Neutrophil (primary cell): Measurements from ENCODE around the gene CAPZA1.

ENCODE experiments used
- H3K27ac ChIP-seq: fragments of 200-600 bp; sonication (generic); 2 replicates; pipeline ENCODE4 v1.5.1; 2016; ENCODE audit warnings: mild to moderate bottlenecking, moderate library complexity
- H3K27me3 ChIP-seq: fragments of 200-600 bp; sonication (generic); 2 replicates; pipeline ENCODE4 v1.6.0; 2016; ENCODE audit warnings: mild to moderate bottlenecking
- H3K36me3 ChIP-seq: fragments of 200-600 bp; sonication (generic); 2 replicates; pipeline ENCODE4 v1.5.1; 2017
- H3K4me1 ChIP-seq, 2 experiments: fragments of 200-600 bp in 1 of 2; sonication (generic) in 1 of 2; 1 replicate in 1 of 2; 2 replicates in 1 of 2; pipeline versions ENCODE4 v1.5.1 to v1.6.1; 2013 to 2016; ENCODE audit warnings: low read depth in 1 of 2, low read length in 1 of 2, mild to moderate bottlenecking in 1 of 2, moderate library complexity in 1 of 2; ENCODE audit not compliant: control insufficient read depth in 1 of 2, insufficient read depth in 1 of 2
- H3K4me3 ChIP-seq, 2 experiments: fragments of 200-600 bp in 1 of 2; sonication (generic) in 1 of 2; 1 replicate in 1 of 2; 2 replicates in 1 of 2; pipeline ENCODE4 v1.5.1; 2013 to 2016; ENCODE audit warnings: low read depth in 1 of 2, low read length in 1 of 2, mild to moderate bottlenecking in 1 of 2, moderate library complexity in 1 of 2
- H3K9me3 ChIP-seq: fragments of 200-600 bp; sonication (generic); 2 replicates; pipeline ENCODE4 v1.5.1; 2016
- TF ChIP-seq, protein P1 (sequence below): fragments of 200-600 bp; sonication (generic); IDR thresholded peaks from 2 replicates; pipeline ENCODE4 v1.5.1; 2016; ENCODE audit warnings: antibody characterized with exemption

CAPZA1 gene

GRCh38 chr1:112702067-112702395 is 82.4 kb downstream of the CAPZA1 start:
- TF ChIP-seq, protein P1, sequence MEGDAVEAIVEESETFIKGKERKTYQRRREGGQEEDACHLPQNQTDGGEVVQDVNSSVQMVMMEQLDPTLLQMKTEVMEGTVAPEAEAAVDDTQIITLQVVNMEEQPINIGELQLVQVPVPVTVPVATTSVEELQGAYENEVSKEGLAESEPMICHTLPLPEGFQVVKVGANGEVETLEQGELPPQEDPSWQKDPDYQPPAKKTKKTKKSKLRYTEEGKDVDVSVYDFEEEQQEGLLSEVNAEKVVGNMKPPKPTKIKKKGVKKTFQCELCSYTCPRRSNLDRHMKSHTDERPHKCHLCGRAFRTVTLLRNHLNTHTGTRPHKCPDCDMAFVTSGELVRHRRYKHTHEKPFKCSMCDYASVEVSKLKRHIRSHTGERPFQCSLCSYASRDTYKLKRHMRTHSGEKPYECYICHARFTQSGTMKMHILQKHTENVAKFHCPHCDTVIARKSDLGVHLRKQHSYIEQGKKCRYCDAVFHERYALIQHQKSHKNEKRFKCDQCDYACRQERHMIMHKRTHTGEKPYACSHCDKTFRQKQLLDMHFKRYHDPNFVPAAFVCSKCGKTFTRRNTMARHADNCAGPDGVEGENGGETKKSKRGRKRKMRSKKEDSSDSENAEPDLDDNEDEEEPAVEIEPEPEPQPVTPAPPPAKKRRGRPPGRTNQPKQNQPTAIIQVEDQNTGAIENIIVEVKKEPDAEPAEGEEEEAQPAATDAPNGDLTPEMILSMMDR, result no peak

DNA sequence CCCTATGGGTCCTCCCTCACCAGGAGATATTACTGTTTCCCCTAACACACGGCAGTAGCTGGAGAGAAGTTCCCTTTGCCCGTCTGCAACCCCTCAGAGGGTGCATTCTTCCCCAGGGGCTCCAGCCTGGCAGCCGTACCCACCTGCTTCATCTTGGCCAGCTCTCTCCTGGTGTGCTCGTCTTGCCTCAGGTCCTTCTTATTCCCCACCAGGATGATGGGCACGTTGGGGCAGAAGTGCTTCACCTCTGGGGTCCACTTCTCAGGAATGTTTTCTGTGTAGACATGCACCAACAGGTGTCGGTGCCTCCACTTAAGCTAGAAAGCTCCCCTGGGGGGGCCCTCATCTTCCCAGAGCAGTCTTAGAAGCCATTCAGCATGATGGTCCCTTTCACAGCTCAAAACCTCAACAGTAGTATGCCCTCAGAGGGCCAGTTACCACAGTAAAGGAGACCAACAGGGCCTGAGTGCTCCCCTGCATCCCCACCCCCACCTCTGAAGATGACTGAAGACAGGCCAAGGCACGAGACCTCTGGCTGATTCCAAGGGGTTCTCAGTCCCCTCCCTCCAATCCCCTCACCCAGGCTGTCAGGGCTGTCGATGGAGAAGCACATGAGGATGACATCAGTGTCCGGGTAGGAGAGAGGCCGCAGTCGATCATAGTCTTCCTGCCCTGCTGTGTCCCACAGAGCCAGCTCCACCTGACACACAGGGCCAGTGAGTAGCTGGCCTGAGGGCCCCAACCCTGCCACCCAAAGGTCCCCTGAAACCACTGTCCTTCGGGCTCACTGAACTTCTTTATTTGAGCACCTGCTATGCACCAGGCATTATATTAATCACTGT is 83.0 kb downstream of the CAPZA1 start:
- Histone ChIP-seq H3K27me3 (peaks cover 57% of the 10 kb centered on the region), H3K9me3 (no peaks in the 10 kb centered on the region), H3K36me3 (no peaks in the 10 kb centered on the region), H3K4me3 (no peak overlapping the region), H3K4me1 (peaks cover 4 to 9% of the 10 kb centered on the region in 2 experiments), H3K27ac (no peak overlapping the region)
- TF ChIP-seq, protein P1, result no peak

More at GRCh38 chr1:112702067-112702395, 82.4 kb downstream of the CAPZA1 start:
- H3K4me1 ChIP-seq, result peaks cover 4 to 5% of the 10 kb centered on the region in 2 experiments
- H3K4me3 ChIP-seq, result no peak overlapping the region
- H3K27ac ChIP-seq, result no peak overlapping the region
- H3K36me3 ChIP-seq, result no peaks in the 10 kb centered on the region
- H3K27me3 ChIP-seq, result peaks cover 51% of the 10 kb centered on the region
- H3K9me3 ChIP-seq, result no peaks in the 10 kb centered on the region

DNA sequence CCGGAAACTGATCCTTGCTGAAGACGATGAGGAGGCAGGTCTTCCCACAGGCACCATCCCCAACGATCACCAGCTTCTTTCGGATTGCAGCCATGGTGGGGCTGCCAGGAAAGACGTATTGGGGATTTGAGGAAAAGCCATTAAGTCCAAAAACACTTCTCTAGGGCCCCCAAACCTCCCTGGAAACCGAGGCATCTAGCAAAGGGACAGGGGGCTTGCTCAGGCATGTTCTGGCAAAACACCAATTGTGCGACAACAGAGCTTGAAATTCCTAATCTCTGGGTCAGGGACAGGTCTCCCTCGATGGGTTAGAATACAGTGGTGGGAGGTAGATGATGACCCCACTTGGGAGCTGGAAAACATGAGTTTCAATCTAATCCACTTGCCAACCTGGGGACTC is 84.1 kb downstream of the CAPZA1 start:
- peaks cover 4 to 9% of the 10 kb centered on the region in 2 experiments for H3K4me1 ChIP-seq
- no peak overlapping the region for H3K4me3 ChIP-seq
- no peak overlapping the region for H3K27ac ChIP-seq
- H3K36me3 ChIP-seq, result no peaks in the 10 kb centered on the region
- TF ChIP-seq, protein P1, result no peak
- peaks cover 67% of the 10 kb centered on the region for H3K27me3 ChIP-seq
- no peaks in the 10 kb centered on the region for H3K9me3 ChIP-seq

DNA sequence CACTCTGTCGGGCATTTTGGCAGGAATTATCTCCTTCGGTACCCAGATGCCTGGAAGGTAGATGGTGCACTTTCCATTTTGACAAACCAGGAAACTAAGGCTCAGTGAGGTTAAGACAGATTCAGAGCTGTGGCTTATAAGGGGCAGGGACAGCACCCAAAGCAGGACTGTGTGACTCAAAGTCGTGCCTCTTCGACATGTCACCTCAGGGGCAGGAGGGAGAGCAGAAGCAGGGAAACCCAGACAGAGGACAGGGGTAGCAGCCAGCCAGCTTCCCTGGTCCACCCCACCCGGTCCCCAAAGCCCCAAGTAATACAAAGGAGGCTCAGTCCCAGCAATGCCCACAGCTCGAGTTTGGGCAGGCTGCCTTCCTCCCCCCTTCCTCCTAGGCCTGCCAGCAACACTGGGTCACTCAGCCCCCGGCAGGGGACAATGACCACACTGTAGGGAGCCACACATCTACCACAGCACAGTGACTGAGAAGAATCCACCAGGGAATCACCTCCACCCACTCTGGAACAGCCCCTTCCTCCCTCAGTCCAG is 84.8 kb downstream of the CAPZA1 start:
- Histone ChIP-seq H3K27ac (no peak overlapping the region), H3K27me3 (peaks cover 75% of the 10 kb centered on the region), H3K36me3 (no peaks in the 10 kb centered on the region), H3K4me3 (no peak overlapping the region), H3K9me3 (no peaks in the 10 kb centered on the region), H3K4me1 (peaks cover 4 to 9% of the 10 kb centered on the region in 2 experiments)
- TF ChIP-seq, protein P1, result no peak

DNA sequence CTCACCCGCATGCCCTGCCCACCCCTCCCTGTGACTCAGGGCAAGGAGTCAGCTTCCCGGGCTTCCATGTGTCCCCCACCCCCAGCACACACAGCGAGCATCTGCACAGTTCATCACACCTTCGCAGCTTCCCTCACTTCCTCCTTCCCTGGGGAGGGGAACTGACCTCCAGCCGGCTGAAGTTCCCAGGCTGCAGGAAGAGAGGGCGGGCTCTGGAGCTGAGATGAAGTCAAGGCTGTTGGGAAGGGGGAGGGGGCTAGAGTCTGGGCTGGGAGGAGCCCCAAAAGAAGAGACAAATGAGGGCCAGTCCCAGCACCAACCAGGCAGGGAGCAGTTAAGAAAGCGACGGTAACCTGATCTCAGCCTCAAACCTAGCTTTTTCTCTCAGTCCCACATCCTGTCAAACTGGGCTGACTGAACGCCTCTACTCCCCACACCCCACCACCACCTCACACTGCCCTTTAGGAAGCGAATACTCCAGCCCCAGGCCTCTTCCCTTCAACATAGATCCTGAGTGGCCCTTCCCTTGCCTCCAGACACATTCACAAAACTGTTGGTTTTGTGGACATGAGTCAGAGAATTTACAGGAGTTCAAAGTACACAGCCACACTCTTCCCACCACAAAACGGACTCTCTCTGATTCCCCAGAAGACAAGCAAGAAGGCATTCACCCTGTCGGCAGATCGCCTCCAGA is 85.4 kb downstream of the CAPZA1 start:
- H3K4me1 ChIP-seq, result peaks cover 4 to 9% of the 10 kb centered on the region in 2 experiments
- no peak overlapping the region for H3K4me3 ChIP-seq
- no peak overlapping the region for H3K27ac ChIP-seq
- TF ChIP-seq, protein P1, result no peak
- H3K9me3 ChIP-seq, result no peaks in the 10 kb centered on the region
- peaks cover 81% of the 10 kb centered on the region for H3K27me3 ChIP-seq
- H3K36me3 ChIP-seq, result no peaks in the 10 kb centered on the region
